H1 (cell line): ENCODE measurements around the gene CLPTM1L. TPM values are rescaled to one million over a fixed set of nuclear protein-coding genes. Genes with fewer than 3 reads are reported as not detected.

Experiments used
- CTCF ChIA-PET: fragments of 300-600 bp; sonication (Branson Sonifier 250); formaldehyde crosslinking; loops from one replicate; lab custom pipeline; 2021; ENCODE audit not compliant: partially characterized antibody; lab: Charles Lee
- POLR2A ChIA-PET: fragments of 300-600 bp; sonication (Branson Sonifier 250); formaldehyde crosslinking; loops from one replicate; lab custom pipeline; 2021; ENCODE audit warnings: inconsistent platforms; ENCODE audit not compliant: partially characterized antibody; lab: Charles Lee
- DNase-seq, 2 experiments: peaks; one replicate each; pipeline versions ENCODE4 v3.0.0 to v3.0.0-alpha.2; 2010 to 2022; ENCODE audit warnings: low spot score in 2 of 2, low read depth in 1 of 2, mixed read lengths in 1 of 2
- FAIRE-seq: peaks from 2 replicates; lab custom pipeline; 2011; peaks lifted over from hg19 to GRCh38; lab: Jason Lieb, UNC
- H2AFZ ChIP-seq: 2 replicates; pipeline ENCODE4 v1.8.1; 2012; ENCODE audit warnings: low read length, inconsistent platforms
- H2AK5ac ChIP-seq: 2 replicates; pipeline ENCODE4 v1.6.1; 2013; ENCODE audit warnings: low read depth, low read length
- H2BK120ac ChIP-seq: replicated peaks from 2 replicates; pipeline ENCODE3; 2013; ENCODE audit warnings: low read depth, low read length, inconsistent platforms
- H2BK12ac ChIP-seq: 2 replicates; pipeline ENCODE4 v1.6.1; 2013; ENCODE audit warnings: low read depth, low read length
- H2BK15ac ChIP-seq: 2 replicates; pipeline ENCODE4 v1.6.1; 2013; ENCODE audit warnings: low read length
- H2BK20ac ChIP-seq: 2 replicates; pipeline ENCODE4 v1.6.1; 2013; ENCODE audit warnings: low read length
- H2BK5ac ChIP-seq: 2 replicates; pipeline ENCODE4 v1.6.1; 2013; ENCODE audit warnings: low read depth, low read length
- H3K14ac ChIP-seq: 2 replicates; pipeline ENCODE4 v1.6.1; 2013; ENCODE audit warnings: inconsistent platforms; ENCODE audit not compliant: insufficient read length
- H3K18ac ChIP-seq: 2 replicates; pipeline ENCODE4 v1.6.1; 2013; ENCODE audit warnings: low read length; ENCODE audit errors: extremely low read depth
- H3K23ac ChIP-seq: 2 replicates; pipeline ENCODE4 v1.6.1; 2013; ENCODE audit warnings: inconsistent platforms; ENCODE audit not compliant: insufficient read length
- H3K23me2 ChIP-seq: 2 replicates; pipeline ENCODE4 v1.6.1; 2013; ENCODE audit warnings: low read depth, low read length
- H3K27ac ChIP-seq: 2 replicates; pipeline ENCODE4 v1.6.1; 2011; ENCODE audit warnings: low read depth, low read length, inconsistent platforms
- H3K27me3 ChIP-seq, 4 experiments: replicated peaks in 1 of 4; 1 replicate in 1 of 4; 2 replicates in 3 of 4; pipeline versions ENCODE4 v1.6.1 to v1.8.1; 2011 to 2013; ENCODE audit warnings: low read length in 3 of 4, mild to moderate bottlenecking in 3 of 4, inconsistent platforms in 2 of 4, mixed read lengths in 2 of 4, moderate library complexity in 1 of 4; ENCODE audit not compliant: control insufficient read depth in 3 of 4, insufficient read depth in 3 of 4; ENCODE audit errors: extremely low read depth in 1 of 4
- H3K36me3 ChIP-seq, 4 experiments: 2 replicates each; pipeline versions ENCODE4 v1.6.1 to v1.8.1; 2011 to 2013; ENCODE audit warnings: mild to moderate bottlenecking in 4 of 4, low read length in 3 of 4, moderate library complexity in 2 of 4, control low read depth in 1 of 4, inconsistent platforms in 1 of 4; ENCODE audit not compliant: insufficient read depth in 4 of 4, control insufficient read depth in 2 of 4
- H3K4ac ChIP-seq: replicated peaks from 2 replicates; pipeline ENCODE3; 2013; ENCODE audit warnings: low read length, low read depth, mixed read lengths, inconsistent platforms; ENCODE audit not compliant: insufficient read length
- H3K4me1 ChIP-seq, 4 experiments: replicated peaks in 1 of 4; 1 replicate in 1 of 4; 2 replicates in 3 of 4; pipeline versions ENCODE4 v1.6.1 to v1.8.1; 2011 to 2013; ENCODE audit warnings: low read length in 3 of 4, inconsistent platforms in 2 of 4, mixed read lengths in 1 of 4; ENCODE audit not compliant: insufficient read depth in 4 of 4, control insufficient read depth in 3 of 4
- H3K4me2 ChIP-seq, 2 experiments: 2 replicates each; pipeline versions ENCODE4 v1.6.1 to v1.8.1; 2011 to 2013; ENCODE audit warnings: low read depth in 2 of 2, low read length in 2 of 2, control low read depth in 1 of 2, inconsistent platforms in 1 of 2, mild to moderate bottlenecking in 1 of 2; ENCODE audit not compliant: insufficient read depth in 1 of 2
- H3K4me3 ChIP-seq, 4 experiments: fragments of 200-600, 300-600 bp in 1 of 4; sonication (generic), shearing (Covaris generic), sonication (Bioruptor Twin) in 1 of 4; 2 replicates each; pipeline versions ENCODE4 v1.5.1 to v1.8.1; 2011 to 2016; ENCODE audit warnings: low read length in 4 of 4, low read depth in 3 of 4, control low read depth in 2 of 4, inconsistent platforms in 2 of 4, mild to moderate bottlenecking in 2 of 4, mixed read lengths in 1 of 4, moderate library complexity in 1 of 4; ENCODE audit not compliant: insufficient read depth in 2 of 4; ENCODE audit errors: extremely low read depth in 1 of 4
- H3K56ac ChIP-seq: replicated peaks from 2 replicates; pipeline ENCODE3; 2013; ENCODE audit warnings: low read depth, mild to moderate bottlenecking, mixed read lengths, low read length, inconsistent platforms; ENCODE audit not compliant: insufficient read length
- H3K79me1 ChIP-seq: 2 replicates; pipeline ENCODE4 v1.6.1; 2013; ENCODE audit warnings: low read depth, low read length, control low read depth
- H3K79me2 ChIP-seq, 2 experiments: 2 replicates each; pipeline versions ENCODE4 v1.6.1 to v1.8.1; 2012 to 2013; ENCODE audit warnings: low read length in 2 of 2, mild to moderate bottlenecking in 2 of 2, inconsistent platforms in 1 of 2; ENCODE audit not compliant: insufficient read depth in 2 of 2, control insufficient read depth in 1 of 2
- H3K9ac ChIP-seq, 4 experiments: replicated peaks in 1 of 4; 1 replicate in 1 of 4; 2 replicates in 3 of 4; pipeline versions ENCODE4 v1.6.1 to v1.8.1; 2011 to 2013; ENCODE audit warnings: low read depth in 3 of 4, low read length in 3 of 4, control low read depth in 2 of 4, mild to moderate bottlenecking in 2 of 4, moderate library complexity in 2 of 4, inconsistent platforms in 1 of 4; ENCODE audit errors: extremely low read depth in 1 of 4
- H3K9me3 ChIP-seq, 2 experiments: 2 replicates each; pipeline versions ENCODE4 v1.6.1 to v1.8.1; 2012 to 2013; ENCODE audit warnings: mild to moderate bottlenecking in 2 of 2, moderate library complexity in 2 of 2, control low read depth in 1 of 2, inconsistent platforms in 1 of 2, low read depth in 1 of 2, low read length in 1 of 2, mixed read lengths in 1 of 2; ENCODE audit not compliant: insufficient read depth in 2 of 2
- H4K20me1 ChIP-seq, 2 experiments: replicated peaks in 1 of 2; 2 replicates each; pipeline versions ENCODE3 to v1.8.1; 2011 to 2013; ENCODE audit warnings: inconsistent platforms in 2 of 2, low read length in 2 of 2, mild to moderate bottlenecking in 1 of 2; ENCODE audit not compliant: insufficient read depth in 2 of 2, control insufficient read depth in 1 of 2
- H4K5ac ChIP-seq: 2 replicates; pipeline ENCODE4 v1.6.1; 2013; ENCODE audit warnings: low read length, low read depth, mixed read lengths, inconsistent platforms; ENCODE audit not compliant: insufficient read length
- H4K8ac ChIP-seq: 2 replicates; pipeline ENCODE4 v1.8.0; 2013; ENCODE audit warnings: mild to moderate bottlenecking, moderate library complexity, low read length, inconsistent platforms; ENCODE audit not compliant: insufficient read depth; ENCODE audit errors: extremely low read depth
- H4K91ac ChIP-seq: replicated peaks from 2 replicates; pipeline ENCODE3; 2013; ENCODE audit warnings: low read length, mixed read lengths, inconsistent platforms; ENCODE audit not compliant: insufficient read length
- BACH1 ChIP-seq: IDR thresholded peaks from 2 replicates; pipeline ENCODE4 v1.6.1; 2012; ENCODE audit warnings: low read length, improper control_type of control experiment
- CREB1 ChIP-seq: IDR thresholded peaks from 2 replicates; pipeline ENCODE4 v1.6.1; 2012; ENCODE audit warnings: inconsistent platforms
- PHF8 ChIP-seq: fragments of 200-600 bp; sonication (generic); conservative IDR thresholded peaks from 2 replicates; pipeline ENCODE4 v1.7.1; 2012; ENCODE audit warnings: low read depth, mild to moderate bottlenecking, inconsistent platforms, low read length, moderate library complexity
- POU5F1 ChIP-seq: IDR thresholded peaks from 2 replicates; pipeline ENCODE4 v1.6.1; 2011; ENCODE audit warnings: low read depth, mild to moderate bottlenecking, low read length, moderate library complexity
- RBBP5 ChIP-seq: IDR thresholded peaks from 2 replicates; pipeline ENCODE4 v1.7.1; 2012; ENCODE audit warnings: low read depth, mild to moderate bottlenecking, inconsistent platforms, low read length, moderate library complexity, borderline replicate concordance
- RFX5 ChIP-seq: IDR thresholded peaks from 2 replicates; pipeline ENCODE4 v1.6.1; 2011; ENCODE audit warnings: low read depth, low read length, improper control_type of control experiment, borderline replicate concordance
- RXRA ChIP-seq: IDR thresholded peaks from 2 replicates; pipeline ENCODE4 v1.6.1; 2011; ENCODE audit warnings: low read depth, mild to moderate bottlenecking, low read length, moderate library complexity; ENCODE audit not compliant: insufficient read depth
- SP1 ChIP-seq: IDR thresholded peaks from 2 replicates; pipeline ENCODE4 v1.6.1; 2011; ENCODE audit warnings: low read depth, low read length
- WGBS, 2 experiments: shearing (Covaris generic) in 1 of 2; methylation state at CpG; one replicate each; pipeline versions ENCODE4 v1.1.6 to v1.1.7; 2013 to 2015; ENCODE audit warnings: low lambda C conversion rate in 2 of 2, mixed read lengths in 2 of 2, inconsistent platforms in 1 of 2, low coverage in 1 of 2, missing lambda C conversion rate in 1 of 2; ENCODE audit not compliant: insufficient replicate concordance in 2 of 2, insufficient coverage in 1 of 2, insufficient read length in 1 of 2; ENCODE audit errors: extremely low coverage in 1 of 2, missing lambda C conversion rate in 1 of 2; 5-methylcytosine and 5-hydroxymethylcytosine counted together
- polyA plus RNA-seq, 7 experiments: library from polyadenylated mRNA; depleted of rRNA in 3 of 7; stranded (reverse) in 5 of 7; unstranded in 2 of 7; fragments of >200 nt in 5 of 7; fragments of 200-250 nt in 2 of 7; gene quantifications; 1 replicate in 5 of 7; 2 replicates in 1 of 7; 4 replicates in 1 of 7; pipeline versions ENCODE4 v1.2.1 to v1.2.3, GENCODE V29; 2011 to 2013; ENCODE audit warnings: missing spikeins in 2 of 7, mixed read lengths in 2 of 7
- total RNA-seq: library from RNA; stranded (reverse); fragmentation: NEBNext Ultra II Directional; extraction: Animal tissue kit (Norgen Biotek cat#: 25700); gene quantifications from 2 replicates; pipeline ENCODE4 v1.2.1, GENCODE V29; 2021

CLPTM1L gene
- total and polyA plus RNA-seq, 2 of the 8 experiments (the other 6 are each of a cell fraction or from before 2014, with no cell fraction given), result 102 to 119 TPM

DNA sequence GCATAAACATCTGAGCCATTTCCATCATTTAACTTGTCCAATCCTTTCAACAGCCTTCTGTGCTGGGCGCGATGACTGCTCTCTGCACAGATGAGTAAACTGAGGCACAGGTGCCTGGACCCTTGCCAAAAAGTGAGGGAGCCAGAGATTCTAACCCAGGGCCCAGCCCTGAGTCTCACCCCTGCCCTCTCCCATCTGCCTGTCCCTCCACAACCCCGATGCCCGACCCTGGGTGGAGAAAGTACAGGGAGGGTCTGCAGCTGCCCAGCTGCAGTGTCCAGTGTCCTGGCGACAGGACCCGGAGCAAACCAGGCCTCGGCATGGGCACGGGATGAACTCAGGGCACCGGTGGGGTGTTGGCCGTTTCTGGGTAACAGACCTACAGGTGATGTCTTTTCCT lies 39.6 kb upstream of the CLPTM1L start:
- Histone ChIP-seq H4K91ac (no peak overlapping the region), H3K27me3 (peaks cover 10 to 56% (median 47%) of the 10 kb centered on the region in 4 experiments), H4K8ac (no peak overlapping the region), H2BK5ac (no peak overlapping the region), H3K23ac (no peak overlapping the region), H3K9me3 (peaks cover 2 to 4% of the 10 kb centered on the region in 2 experiments; a peak in 2 of 4 replicates), H4K5ac (no peak overlapping the region), H2BK15ac (no peak overlapping the region), H2AFZ (no peak overlapping the region), H3K4ac (no peak overlapping the region), H2BK120ac (no peak overlapping the region), H4K20me1 (peaks cover 5 to 12% of the 10 kb centered on the region in 2 experiments), H3K23me2 (peaks cover 19% of the 10 kb centered on the region; the same call in 1 of the 2 replicates), H3K79me1 (no peaks in the 10 kb centered on the region), H3K14ac (no peak overlapping the region), H3K36me3 (no peaks in the 10 kb centered on the region), H2BK20ac (no peak overlapping the region), H2BK12ac (no peak overlapping the region), H3K79me2 (no peaks in the 10 kb centered on the region), H3K4me2 (no peak overlapping the region), H3K4me1 (peaks cover 0 to 17% (median 10%) of the 10 kb centered on the region in 4 experiments; a peak in 6 of 7 replicates), H3K27ac (no peak overlapping the region), H2AK5ac (no peak overlapping the region), H3K56ac (no peak overlapping the region), H3K4me3 (no peak overlapping the region), H3K9ac (no peak overlapping the region), H3K18ac (no peak overlapping the region)
- DNase-seq, result no peak
- ChIA-PET POLR2A (interaction anchor here (1.8 kb wide), 1 partner anchor 9 kb away, joined by 7 read pairs; no protein-coding TSS in a partner anchor), CTCF (interaction anchor here (0.8 to 1.8 kb wide), 7 partner anchors 12 to 260 kb away, joined by 3 to 9 read pairs (median 5); no protein-coding TSS in a partner anchor)
- TF ChIP-seq SP1, result no peak
- TF ChIP-seq BACH1, result no peak
- no peak for TF ChIP-seq RFX5
- TF ChIP-seq PHF8, result no peak
- TF ChIP-seq RBBP5, result no peak
- TF ChIP-seq POU5F1, result no peak
- no peak for TF ChIP-seq CREB1
- no peak for TF ChIP-seq RXRA
- WGBS, 2 experiments, result 77% methylated on average over 10 of the region's 10 CpGs; no CpG with 5 or more reads in 1 of the 2 experiments
- FAIRE-seq, result no peak
